ENCODE data around the gene B4GALT2.

B4GALT2 gene

GRCh38 chr1:43994794-43995790 lies 16.1 kb downstream of the B4GALT2 start:
- no peak overlapping the region for H3K4me3 ChIP-seq (replicated peaks in 1 of 2; ENCODE audit: low read depth in 2 of 2, low read length in 2 of 2)
- peak; percentile 44 for TF ChIP-seq CTCF (IDR thresholded peaks at IDR 0.05; ENCODE audit: low read depth, low read length)
- DNase-seq (ENCODE audit: low read depth in 2 of 2) = peak; percentile 38 to 39

GRCh38 chr1:43995984-43996732 lies 17.1 kb downstream of the B4GALT2 start:
- H3K4me3 ChIP-seq (replicated peaks in 1 of 2; ENCODE audit: low read depth in 2 of 2, low read length in 2 of 2) = no peak overlapping the region
- DNase-seq (ENCODE audit: low read depth in 2 of 2) = no peak
- TF ChIP-seq CTCF (IDR thresholded peaks at IDR 0.05; ENCODE audit: low read depth, low read length) = no peak

- TF ChIP-seq CTCF (IDR thresholded peaks at IDR 0.05; ENCODE audit: low read depth, low read length) = no peak
- DNase-seq (ENCODE audit: low read depth in 2 of 2) = no peak
- H3K4me3 ChIP-seq (replicated peaks in 1 of 2; ENCODE audit: low read depth in 2 of 2, low read length in 2 of 2) = no peak overlapping the region
Measured at GRCh38 chr1:43996733-43997115, 17.7 kb downstream of the B4GALT2 start.

- no peak for DNase-seq (ENCODE audit: low read depth in 2 of 2)
- TF ChIP-seq CTCF (IDR thresholded peaks at IDR 0.05; ENCODE audit: low read depth, low read length) = no peak
- no peak overlapping the region for H3K4me3 ChIP-seq (replicated peaks in 1 of 2; ENCODE audit: low read depth in 2 of 2, low read length in 2 of 2)
Measured at GRCh38 chr1:43997295-43997999, 18.4 kb downstream of the B4GALT2 start.

- no peak for TF ChIP-seq CTCF (IDR thresholded peaks at IDR 0.05; ENCODE audit: low read depth, low read length)
- H3K4me3 ChIP-seq (replicated peaks in 1 of 2; ENCODE audit: low read depth in 2 of 2, low read length in 2 of 2) = no peak overlapping the region
- no peak for DNase-seq (ENCODE audit: low read depth in 2 of 2)
Measured at GRCh38 chr1:43998000-43998378, 19.0 kb downstream of the B4GALT2 start.

- TF ChIP-seq CTCF (IDR thresholded peaks at IDR 0.05; ENCODE audit: low read depth, low read length) = no peak
- H3K4me3 ChIP-seq (replicated peaks in 1 of 2; ENCODE audit: low read depth in 2 of 2, low read length in 2 of 2) = no peak overlapping the region
- no peak for DNase-seq (ENCODE audit: low read depth in 2 of 2)
Measured at GRCh38 chr1:43999455-43999854, 20.4 kb downstream of the B4GALT2 start.

All from cardiac fibroblast (primary cell).